Measurements from ENCODE around the gene DLG1.

DNA sequence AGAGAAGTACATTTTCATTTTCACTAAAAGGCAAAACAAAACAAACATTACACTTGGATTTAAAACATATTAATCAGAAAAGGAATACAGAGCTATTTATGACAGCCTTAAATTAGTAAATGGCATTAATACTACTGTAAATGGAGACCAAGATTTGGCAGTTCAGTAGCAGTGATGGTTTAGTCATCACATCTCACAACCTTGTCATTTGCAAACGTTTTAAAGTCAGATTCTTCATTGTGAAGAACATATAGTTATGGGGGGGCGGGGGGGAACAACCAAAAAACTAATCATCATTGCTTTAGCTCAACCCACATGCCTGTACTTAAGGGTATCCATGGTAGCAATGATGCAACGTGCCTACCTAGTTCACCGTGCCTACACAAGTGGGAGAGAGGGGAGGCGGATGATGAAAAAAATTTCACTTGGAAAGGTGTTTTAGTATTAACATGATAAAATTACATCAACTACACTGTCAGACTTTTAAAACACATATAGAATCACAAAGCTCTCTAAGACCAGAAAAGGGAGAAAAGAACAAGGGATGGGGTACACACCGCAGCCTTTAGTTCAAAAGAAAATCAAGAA lies 40.1 kb downstream of the DLG1 start:
- TF ChIP-seq, protein P1, sequence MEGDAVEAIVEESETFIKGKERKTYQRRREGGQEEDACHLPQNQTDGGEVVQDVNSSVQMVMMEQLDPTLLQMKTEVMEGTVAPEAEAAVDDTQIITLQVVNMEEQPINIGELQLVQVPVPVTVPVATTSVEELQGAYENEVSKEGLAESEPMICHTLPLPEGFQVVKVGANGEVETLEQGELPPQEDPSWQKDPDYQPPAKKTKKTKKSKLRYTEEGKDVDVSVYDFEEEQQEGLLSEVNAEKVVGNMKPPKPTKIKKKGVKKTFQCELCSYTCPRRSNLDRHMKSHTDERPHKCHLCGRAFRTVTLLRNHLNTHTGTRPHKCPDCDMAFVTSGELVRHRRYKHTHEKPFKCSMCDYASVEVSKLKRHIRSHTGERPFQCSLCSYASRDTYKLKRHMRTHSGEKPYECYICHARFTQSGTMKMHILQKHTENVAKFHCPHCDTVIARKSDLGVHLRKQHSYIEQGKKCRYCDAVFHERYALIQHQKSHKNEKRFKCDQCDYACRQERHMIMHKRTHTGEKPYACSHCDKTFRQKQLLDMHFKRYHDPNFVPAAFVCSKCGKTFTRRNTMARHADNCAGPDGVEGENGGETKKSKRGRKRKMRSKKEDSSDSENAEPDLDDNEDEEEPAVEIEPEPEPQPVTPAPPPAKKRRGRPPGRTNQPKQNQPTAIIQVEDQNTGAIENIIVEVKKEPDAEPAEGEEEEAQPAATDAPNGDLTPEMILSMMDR (IDR thresholded peaks at IDR 0.05), result no peak
- TF ChIP-seq POLR2A (IDR thresholded peaks at IDR 0.05) (no peak), POLR2AphosphoS5 (IDR thresholded peaks at IDR 0.05) (no peak)
